C4-2B (cell line): ENCODE data around the gene ACMSD.

Experiments used
- CTCF ChIP-seq: fragments of 450-650 bp; conservative IDR thresholded peaks from 2 replicates; pipeline ENCODE4 v1.5.1; 2017; ENCODE audit warnings: mild to moderate bottlenecking
- ZFX ChIP-seq: fragments of 450-650 bp; IDR thresholded peaks from 2 replicates; pipeline ENCODE4 v1.6.1; 2017

GRCh38 chr2:134835471-134835870 lies 2.9 kb upstream of the ACMSD start:
- TF ChIP-seq CTCF (no peak), ZFX (no peak)
